Inferior parietal cortex (tissue), 1 donor: Measurements from ENCODE around the gene USP53.
A peak's percentile ranks its signal among the peaks of the same experiment; 100 is the strongest.
"Not testable (repeated sequence)": the region's sequence is repeated elsewhere in the genome, so short reads cannot be mapped to it uniquely, and the experiment has no call there.

Experiments used
- DNase-seq: peaks from one replicate; pipeline ENCODE4 v3.0.0-alpha.2; 2016; ENCODE audit errors: extremely low spot score

Gene USP53

DNA sequence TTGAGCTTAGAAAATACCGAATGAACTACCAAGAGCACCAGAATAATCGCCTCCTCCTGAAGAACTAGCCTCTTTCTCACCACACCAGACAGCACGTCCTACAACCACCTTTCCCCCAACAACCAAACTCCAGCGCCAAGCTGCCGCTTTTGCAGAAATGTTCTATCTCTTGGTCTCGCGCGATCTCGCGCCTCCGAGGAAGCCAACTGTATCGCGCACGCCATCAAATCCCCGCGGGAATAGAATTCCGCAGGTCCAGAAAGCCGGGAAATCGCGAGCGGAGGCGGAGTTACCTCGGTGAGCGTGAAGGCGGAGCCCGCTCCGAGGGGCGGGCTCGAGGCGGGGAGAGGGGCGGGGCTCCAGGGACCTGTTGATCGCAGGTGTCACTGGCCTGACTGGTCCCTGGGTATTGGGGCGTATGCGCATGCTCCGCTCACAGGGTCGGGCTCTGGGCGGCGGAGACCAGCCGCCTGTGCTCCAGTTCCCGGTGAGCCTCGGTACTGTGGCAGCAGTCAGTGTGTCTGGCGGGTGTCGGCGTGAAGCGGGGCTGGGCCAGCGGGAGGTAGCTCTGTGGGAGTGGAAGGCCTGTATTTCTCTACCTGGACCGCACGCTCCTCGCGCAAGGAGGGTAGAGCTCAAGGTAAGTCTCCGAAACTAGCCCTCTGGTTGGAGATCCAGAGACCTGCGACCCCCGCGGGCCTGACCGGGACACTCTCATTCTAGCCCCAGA lies at the start of gene USP53:
Gene USP53, plus strand, starts transcription at position 480 of the 730 bp plus-strand sequence. CDS start 27,047 bp downstream, outside the sequence.
- peak; percentile 88 for DNase-seq

DNA sequence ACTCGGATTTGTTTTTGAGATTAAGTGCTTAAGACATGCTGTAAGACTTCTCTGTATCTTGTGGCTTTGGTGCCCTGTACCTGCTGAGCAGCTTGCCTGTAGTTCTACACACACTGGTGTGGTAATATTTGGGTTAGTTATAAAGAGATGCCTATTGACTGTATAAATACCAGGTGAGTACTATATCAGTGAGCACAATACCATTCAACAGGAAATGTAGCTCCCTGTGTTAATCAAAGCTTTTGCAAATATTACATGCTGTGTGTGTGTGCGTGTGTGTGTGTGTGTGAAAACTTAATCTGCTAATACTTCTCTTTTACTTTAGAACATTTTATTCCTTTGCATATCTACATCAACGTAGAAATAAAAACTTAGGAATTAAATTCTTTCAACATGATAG lies 46.7 kb upstream of the USP53 start:
- no peak for DNase-seq

DNA sequence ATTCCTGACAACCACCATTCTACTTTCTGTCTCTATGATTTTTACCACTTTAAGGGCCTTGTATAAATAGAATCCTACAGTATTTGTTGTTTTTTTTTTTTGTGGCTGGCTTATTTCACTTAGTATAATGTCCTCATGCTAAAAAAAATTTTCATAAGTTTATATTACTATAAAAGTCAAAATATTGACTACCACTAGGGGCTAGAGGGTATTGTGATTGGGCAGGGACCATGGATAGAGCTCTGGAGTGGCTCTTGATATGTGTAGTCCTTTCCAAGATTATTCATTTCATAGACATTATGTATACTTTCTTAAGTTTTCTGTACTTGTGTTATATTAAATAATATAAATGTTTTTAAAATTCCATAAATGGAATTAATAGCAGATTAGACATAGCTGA lies 42.3 kb upstream of the USP53 start:
- DNase-seq, result no peak

- DNase-seq, result no peak
Observed at GRCh38 chr4:119172223-119172622, 40.3 kb upstream of the USP53 start.

- DNase-seq, result not testable (repeated sequence)
Observed at GRCh38 chr4:119173729-119174361, 38.7 kb upstream of the USP53 start.

DNA sequence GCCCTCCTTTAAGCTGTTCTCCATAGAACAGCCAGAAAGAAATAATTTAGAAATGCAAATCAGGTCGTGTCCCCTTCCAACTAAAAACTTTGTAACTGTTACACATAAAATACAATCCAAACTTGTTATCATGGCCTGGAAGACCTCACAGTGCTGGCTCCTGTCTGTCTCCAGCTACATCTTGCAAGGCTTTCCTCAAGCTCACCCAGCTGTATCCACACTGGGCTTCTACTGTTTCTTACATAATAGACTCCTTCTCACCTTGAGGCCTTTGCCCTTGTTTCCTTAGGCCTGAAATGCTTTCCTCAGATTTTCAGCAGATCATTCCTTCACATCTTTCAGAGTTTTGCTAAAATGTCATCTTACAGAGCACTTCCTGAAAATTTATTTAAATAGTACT lies 33.5 kb upstream of the USP53 start:
- no peak for DNase-seq

GRCh38 chr4:119184128-119184527 lies 28.4 kb upstream of the USP53 start:
- no peak for DNase-seq

DNA sequence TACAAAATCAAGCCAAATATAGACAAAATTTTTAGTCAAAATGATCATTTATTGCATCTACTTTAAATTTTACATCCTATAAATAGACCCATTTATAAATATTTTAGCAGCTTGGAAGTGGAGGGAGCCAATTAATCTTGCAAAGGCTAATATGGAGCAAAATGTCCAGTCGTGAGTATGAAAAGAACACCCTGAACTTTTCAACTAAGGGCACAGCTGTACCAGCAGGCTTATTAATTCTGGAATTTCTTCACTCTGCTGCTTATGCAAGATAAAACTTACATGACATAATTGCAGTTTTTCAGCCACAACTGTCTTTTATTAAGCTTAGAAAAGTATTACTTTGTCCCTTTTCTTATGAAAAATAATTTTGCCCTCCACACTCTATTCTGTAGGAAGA lies 22.9 kb upstream of the USP53 start:
- no peak for DNase-seq

- no peak for DNase-seq
Observed at GRCh38 chr4:119190354-119190753, 22.2 kb upstream of the USP53 start.

GRCh38 chr4:119191505-119191904 lies 21.0 kb upstream of the USP53 start:
- DNase-seq, result no peak

DNA sequence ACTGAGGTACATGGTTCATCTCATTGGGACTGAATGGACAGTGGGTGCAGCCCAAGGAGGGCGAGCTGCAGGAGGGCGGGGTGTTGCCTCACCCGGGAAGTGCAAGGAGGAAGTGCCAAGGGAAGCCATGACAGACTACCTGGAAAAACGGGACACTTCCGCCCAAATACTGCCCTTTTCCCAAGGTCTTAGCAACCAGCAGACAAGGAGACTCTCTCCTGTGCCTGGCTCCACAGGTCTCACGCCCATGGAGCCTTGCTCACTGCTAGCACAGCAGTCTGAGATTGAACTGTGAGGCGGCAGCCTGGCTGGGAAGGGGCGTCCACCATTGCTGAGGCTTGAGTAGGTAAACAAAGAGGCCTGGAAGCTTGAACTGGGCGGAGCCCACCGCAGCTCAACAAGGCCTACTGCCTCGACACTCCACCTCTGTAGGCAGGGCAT lies 14.7 kb upstream of the USP53 start:
- DNase-seq, result no peak

DNA sequence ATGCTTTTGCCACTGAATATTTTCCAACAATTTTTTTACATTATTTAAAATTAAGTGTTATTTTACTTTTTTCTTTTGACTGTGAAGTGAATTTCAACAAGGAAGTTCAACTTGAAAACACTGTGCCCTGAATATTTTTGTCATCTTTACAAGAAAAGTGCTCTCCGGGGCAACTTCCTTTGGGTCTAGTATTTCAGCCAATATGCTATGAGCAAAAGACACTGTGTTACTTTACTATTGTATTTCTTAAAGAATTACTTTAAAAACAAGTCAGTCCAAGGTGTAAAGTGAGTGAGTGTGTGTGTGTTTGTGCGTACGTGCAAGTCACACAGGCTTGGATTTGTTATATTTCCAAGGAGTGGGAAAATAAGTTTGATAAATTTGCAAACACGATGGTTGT lies 7.6 kb upstream of the USP53 start:
- DNase-seq, result no peak

- no peak for DNase-seq
Observed at GRCh38 chr4:119205690-119206089, 6.8 kb upstream of the USP53 start.

DNA sequence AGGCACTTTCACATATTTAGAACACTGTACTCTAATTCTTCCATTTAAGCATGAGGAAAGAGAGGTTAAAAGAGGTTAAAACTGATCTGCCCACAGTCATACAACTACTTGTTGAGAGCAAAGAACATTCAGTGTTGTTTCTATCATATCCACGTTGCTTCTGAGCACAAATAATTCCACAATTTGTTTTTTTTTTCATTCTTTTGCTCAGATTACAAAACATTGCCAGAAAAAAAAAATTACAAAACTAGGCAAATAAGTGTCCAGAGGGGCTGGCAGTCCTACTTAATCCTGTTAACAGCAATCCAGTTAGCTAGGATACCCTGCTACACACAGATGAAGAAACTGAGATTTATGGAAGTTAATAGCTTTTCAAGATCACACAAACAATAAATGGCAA lies 6.3 kb upstream of the USP53 start:
- no peak for DNase-seq

- no peak for DNase-seq
Observed at GRCh38 chr4:119207051-119207450, 5.5 kb upstream of the USP53 start.

GRCh38 chr4:119209077-119209476 lies 3.4 kb upstream of the USP53 start:
- no peak for DNase-seq

DNA sequence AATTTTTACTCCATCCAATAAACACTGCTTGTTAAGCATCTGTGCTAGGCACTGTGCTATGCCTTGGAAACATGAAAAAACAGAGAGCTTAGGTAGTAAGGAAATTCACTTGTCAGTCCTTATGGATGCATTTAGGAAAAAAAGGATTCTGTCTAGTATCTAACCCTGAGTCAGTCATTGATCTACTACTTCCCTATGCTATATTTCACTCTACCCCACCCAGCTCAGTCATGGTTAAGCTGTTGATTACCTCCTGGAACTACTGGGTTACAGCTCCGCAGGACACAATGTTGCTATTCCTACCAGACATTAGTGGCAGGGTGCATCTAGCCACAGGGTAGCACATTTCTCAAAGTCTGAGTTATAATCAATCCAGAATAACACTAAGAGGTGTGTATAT lies 2.9 kb upstream of the USP53 start:
- DNase-seq, result no peak

GRCh38 chr4:119210775-119211174 lies 1.7 kb upstream of the USP53 start:
- no peak for DNase-seq

- DNase-seq, result no peak
Observed at GRCh38 chr4:119211867-119212233, 663 bp upstream of the USP53 start.

- peak; percentile 67 for DNase-seq
Observed at GRCh38 chr4:119212964-119213606, 572 bp downstream of the USP53 start.

- DNase-seq, result no peak
Observed at GRCh38 chr4:119218093-119218492, 5.6 kb downstream of the USP53 start.

DNA sequence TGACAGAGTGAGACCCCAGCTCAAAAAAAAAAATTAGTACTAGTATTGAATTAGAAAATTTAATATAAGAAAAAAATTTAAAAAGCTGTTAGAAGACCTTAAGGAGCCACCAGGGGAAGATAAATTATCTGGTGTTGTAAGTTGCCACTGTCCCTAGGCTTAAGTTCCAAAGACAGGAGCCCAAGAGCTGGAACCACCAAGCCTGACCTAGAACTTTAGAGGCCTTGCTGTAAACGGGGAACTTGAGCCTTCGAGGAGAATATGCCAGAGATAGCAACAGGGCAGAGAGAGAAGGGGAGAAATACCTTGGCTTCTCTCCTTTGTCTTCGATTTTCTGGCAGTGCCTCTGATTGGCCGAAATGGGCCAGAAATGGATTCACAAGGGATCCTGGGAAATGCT lies 8.9 kb downstream of the USP53 start:
- DNase-seq, result no peak

DNA sequence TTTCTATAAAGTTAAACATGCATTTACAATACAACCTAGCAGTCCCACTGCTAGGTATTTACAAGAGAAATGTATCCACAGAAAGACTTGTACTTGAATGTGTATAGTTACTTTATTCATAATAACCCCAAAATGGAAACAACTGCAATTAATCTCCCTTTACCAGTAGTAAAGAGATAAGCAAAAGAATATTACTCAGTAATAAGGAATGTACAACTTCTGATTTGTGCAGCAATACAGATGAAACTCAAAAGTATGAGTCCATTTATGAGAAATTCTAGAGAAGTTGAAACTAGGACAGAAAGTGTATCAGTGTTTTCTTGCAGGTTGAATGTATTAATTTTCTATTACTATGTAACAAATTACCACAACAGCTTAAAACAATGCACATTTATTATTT lies 15.2 kb downstream of the USP53 start:
- no peak for DNase-seq
